NB4 (cell line): ENCODE data around the gene GPR78.

Experiments used
- DNase-seq: peaks from one replicate; pipeline ENCODE4 v3.0.0; 2010; ENCODE audit warnings: low read depth
- H3K4me3 ChIP-seq: one replicate; pipeline ENCODE4 v1.5.1; 2011; ENCODE audit warnings: mild to moderate bottlenecking, low read depth, low read length, moderate library complexity
- CTCF ChIP-seq: IDR thresholded peaks from one replicate; pipeline ENCODE4 v1.5.1; 2012; ENCODE audit warnings: low read depth, low read length
- MAX ChIP-seq: IDR thresholded peaks from 2 replicates; pipeline ENCODE4 v1.6.1; 2011; ENCODE audit warnings: low read depth, low read length
- MYC ChIP-seq: IDR thresholded peaks from 2 replicates; pipeline ENCODE4 v1.6.1; 2011; ENCODE audit warnings: low read depth, low read length
- POLR2A ChIP-seq: IDR thresholded peaks from 2 replicates; pipeline ENCODE4 v1.6.1; 2011; ENCODE audit warnings: mild to moderate bottlenecking; ENCODE audit not compliant: insufficient read length; ENCODE audit errors: extremely low read depth

The GPR78 gene

GRCh38 chr4:8540991-8541390 is 39.2 kb upstream of the GPR78 start:
- H3K4me3 ChIP-seq, result no peak overlapping the region
- TF ChIP-seq MYC (no peak), CTCF (no peak), MAX (no peak)
- DNase-seq, result no peak

GRCh38 chr4:8541981-8542715 is 38.0 kb upstream of the GPR78 start:
- H3K4me3 ChIP-seq, result no peak overlapping the region
- no peak for DNase-seq
- TF ChIP-seq MAX, result no peak
- TF ChIP-seq CTCF, result no peak
- TF ChIP-seq MYC, result no peak
- TF ChIP-seq POLR2A, result no peak

- no peak overlapping the region for H3K4me3 ChIP-seq
- DNase-seq, result no peak
- TF ChIP-seq CTCF, result no peak
- TF ChIP-seq MAX, result no peak
- TF ChIP-seq MYC, result no peak
- TF ChIP-seq POLR2A, result no peak
Measured at GRCh38 chr4:8542776-8543525, 37.2 kb upstream of the GPR78 start.

GRCh38 chr4:8543623-8544022 is 36.6 kb upstream of the GPR78 start:
- H3K4me3 ChIP-seq, result no peak overlapping the region
- DNase-seq, result peak; percentile 50
- TF ChIP-seq MYC, result no peak
- no peak for TF ChIP-seq MAX

GRCh38 chr4:8544282-8544681 is 35.9 kb upstream of the GPR78 start:
- H3K4me3 ChIP-seq, result no peak overlapping the region
- TF ChIP-seq MYC (no peak), MAX (no peak), POLR2A (no peak), CTCF (no peak)
- no peak for DNase-seq

GRCh38 chr4:8544741-8545438 is 35.3 kb upstream of the GPR78 start:
- no peak overlapping the region for H3K4me3 ChIP-seq
- peak; percentile 87 for DNase-seq
- TF ChIP-seq MYC (no peak), CTCF (no peak), POLR2A (no peak), MAX (no peak)
